DND-41 (cell line): Measurements from ENCODE around the gene TUBG1.

Source experiments
- ATAC-seq: fragments of 200-7000 bp; cut with Tn5 transposase; 3 replicates; pipeline ENCODE4 v1.9.1; 2021; ENCODE audit warnings: low read depth; ENCODE audit not compliant: insufficient read depth
- DNase-seq: peaks from one replicate; pipeline ENCODE4 v3.0.0-alpha.2; 2020
- H2AFZ ChIP-seq: 2 replicates; pipeline ENCODE4 v1.6.0; 2012; ENCODE audit warnings: low read depth, low read length
- H3K27ac ChIP-seq: 2 replicates; pipeline ENCODE4 v1.5.1; 2012; ENCODE audit warnings: low read length, inconsistent platforms
- H3K27me3 ChIP-seq: fragments of 200-600 bp; sonication (generic); 2 replicates; pipeline ENCODE4 v1.6.0; 2012; ENCODE audit warnings: low read length, mild to moderate bottlenecking, inconsistent platforms; ENCODE audit not compliant: insufficient read depth, poor library complexity
- H3K36me3 ChIP-seq: 2 replicates; pipeline ENCODE4 v1.5.1; 2012; ENCODE audit warnings: low read length, inconsistent platforms; ENCODE audit not compliant: insufficient read depth
- H3K4me1 ChIP-seq: 2 replicates; pipeline ENCODE4 v1.5.1; 2012; ENCODE audit warnings: mild to moderate bottlenecking, low read length; ENCODE audit not compliant: insufficient read depth
- H3K4me2 ChIP-seq: 2 replicates; pipeline ENCODE4 v1.6.0; 2012; ENCODE audit warnings: mild to moderate bottlenecking, moderate library complexity, low read length, inconsistent platforms; ENCODE audit not compliant: insufficient read depth
- H3K4me3 ChIP-seq, 2 experiments: fragments of 200-600 bp in 1 of 2; shearing (Covaris generic) in 1 of 2; 2 replicates each; pipeline ENCODE4 v1.5.1; 2012 to 2016; ENCODE audit warnings: inconsistent platforms in 2 of 2, low read length in 2 of 2, mild to moderate bottlenecking in 2 of 2, low read depth in 1 of 2, moderate library complexity in 1 of 2
- H3K79me2 ChIP-seq: 2 replicates; pipeline ENCODE4 v1.6.0; 2012; ENCODE audit warnings: low read length, inconsistent platforms; ENCODE audit not compliant: insufficient read depth
- H3K9ac ChIP-seq: 2 replicates; pipeline ENCODE4 v1.6.0; 2012; ENCODE audit warnings: low read depth, mild to moderate bottlenecking, inconsistent platforms, low read length, moderate library complexity
- H3K9me3 ChIP-seq: 2 replicates; pipeline ENCODE4 v1.5.1; 2012; ENCODE audit warnings: low read length, moderate library complexity, mild to moderate bottlenecking, inconsistent platforms; ENCODE audit not compliant: insufficient read depth, severe bottlenecking
- H4K20me1 ChIP-seq: 2 replicates; pipeline ENCODE4 v1.6.0; 2012; ENCODE audit warnings: low read length; ENCODE audit not compliant: insufficient read depth
- CTCF ChIP-seq: IDR thresholded peaks from 2 replicates; pipeline ENCODE4 v1.5.1; 2012; ENCODE audit warnings: borderline replicate concordance, low read length, moderate library complexity, mild to moderate bottlenecking; ENCODE audit not compliant: poor library complexity, severe bottlenecking; ENCODE audit errors: extremely low read depth
- EZH2 ChIP-seq: IDR thresholded peaks from 3 replicates; pipeline ENCODE4 v1.6.1; 2012; ENCODE audit warnings: borderline replicate concordance, low read depth, mild to moderate bottlenecking, moderate library complexity, low read length, inconsistent platforms; ENCODE audit not compliant: severe bottlenecking

Gene TUBG1

GRCh38 chr17:42585353-42585752 is 24.1 kb upstream of the TUBG1 start:
- H3K36me3 ChIP-seq: peaks cover 96% of the 10 kb centered on the region
- no peak for ATAC-seq

GRCh38 chr17:42586514-42587230 is 22.8 kb upstream of the TUBG1 start:
- Histone ChIP-seq H4K20me1 (no peaks in the 10 kb centered on the region), H2AFZ (no peak overlapping the region), H3K9ac (no peak overlapping the region), H3K27me3 (no peaks in the 10 kb centered on the region), H3K27ac (no peak overlapping the region), H3K9me3 (no peaks in the 10 kb centered on the region), H3K4me3 (no peak overlapping the region), H3K36me3 (peaks cover 99% of the 10 kb centered on the region), H3K4me2 (no peak overlapping the region), H3K4me1 (no peaks in the 10 kb centered on the region), H3K79me2 (0 out of 2 replicates have a peak, but pooled peaks cover under 1% of the 10 kb centered on the region)
- ATAC-seq (no peak), DNase-seq (no peak)
- TF ChIP-seq EZH2 (no peak), CTCF (no peak)

More at GRCh38 chr17:42585353-42585752, 24.1 kb upstream of the TUBG1 start:
- no peak for DNase-seq
- no peak overlapping the region for H3K27ac ChIP-seq
- no peaks in the 10 kb centered on the region for H3K9me3 ChIP-seq
- H3K4me3 ChIP-seq: no peak overlapping the region
- no peak overlapping the region for H3K9ac ChIP-seq
- no peaks in the 10 kb centered on the region for H3K4me1 ChIP-seq
- no peak overlapping the region for H2AFZ ChIP-seq
- no peaks in the 10 kb centered on the region for H3K27me3 ChIP-seq
- H3K4me2 ChIP-seq: no peak overlapping the region
- H4K20me1 ChIP-seq: no peaks in the 10 kb centered on the region
- TF ChIP-seq EZH2: no peak
- TF ChIP-seq CTCF: no peak
- no peaks in the 10 kb centered on the region for H3K79me2 ChIP-seq

- ATAC-seq (no peak), DNase-seq (no peak)
- H4K20me1 ChIP-seq: peaks cover 3% of the 10 kb centered on the region
- H3K36me3 ChIP-seq: peaks cover 67% of the 10 kb centered on the region
- no peaks in the 10 kb centered on the region for H3K9me3 ChIP-seq
- no peak overlapping the region for H3K9ac ChIP-seq
- no peak overlapping the region for H2AFZ ChIP-seq
- TF ChIP-seq CTCF: no peak
- no peak for TF ChIP-seq EZH2
- peaks cover 28% of the 10 kb centered on the region for H3K79me2 ChIP-seq
- H3K4me2 ChIP-seq: no peak overlapping the region
- H3K4me3 ChIP-seq: no peak overlapping the region
- no peaks in the 10 kb centered on the region for H3K4me1 ChIP-seq
- H3K27ac ChIP-seq: no peak overlapping the region
- no peaks in the 10 kb centered on the region for H3K27me3 ChIP-seq
Measured at GRCh38 chr17:42590886-42591285, 18.6 kb upstream of the TUBG1 start.
